DOHH2 (cell line): ENCODE results near the gene TEF.

Experiments used
- H3F3A ChIP-seq: fragments of 200-600 bp; sonication (generic), shearing (Covaris generic); 2 replicates; pipeline ENCODE4 v1.6.0; 2016; ENCODE audit warnings: antibody characterized with exemption, mild to moderate bottlenecking; ENCODE audit not compliant: control insufficient read depth, insufficient read depth
- H3K27ac ChIP-seq: fragments of 200-600 bp; sonication (generic); 2 replicates; pipeline ENCODE4 v1.5.1; 2014; ENCODE audit warnings: low read depth, mild to moderate bottlenecking, low read length, moderate library complexity
- H3K27me3 ChIP-seq: fragments of 200-600 bp; sonication (generic); 2 replicates; pipeline ENCODE4 v1.6.1; 2014; ENCODE audit warnings: mild to moderate bottlenecking, low read length, mixed read lengths; ENCODE audit not compliant: control insufficient read depth
- H3K36me3 ChIP-seq: fragments of 200-600 bp; sonication (generic); 2 replicates; pipeline ENCODE4 v1.6.1; 2014; ENCODE audit warnings: mild to moderate bottlenecking, low read length, moderate library complexity, mixed read lengths; ENCODE audit not compliant: control insufficient read depth
- H3K4me1 ChIP-seq: fragments of 200-600 bp; sonication (generic); 2 replicates; pipeline ENCODE4 v1.6.1; 2014; ENCODE audit warnings: mild to moderate bottlenecking, low read length, mixed read lengths; ENCODE audit not compliant: control insufficient read depth
- H3K4me2 ChIP-seq: fragments of 200-600 bp; sonication (generic); 2 replicates; pipeline ENCODE4 v1.6.0; 2014; ENCODE audit warnings: mild to moderate bottlenecking, low read length, moderate library complexity
- H3K4me3 ChIP-seq: fragments of 200-600 bp; sonication (generic); 2 replicates; pipeline ENCODE4 v1.5.1; 2014; ENCODE audit warnings: mild to moderate bottlenecking, low read length, mixed read lengths
- H3K79me2 ChIP-seq: fragments of 200-600 bp; sonication (generic); 2 replicates; pipeline ENCODE4 v1.6.1; 2014; ENCODE audit warnings: mild to moderate bottlenecking, low read length, mixed read lengths; ENCODE audit not compliant: control insufficient read depth
- H3K9me2 ChIP-seq: fragments of 200-600 bp; sonication (generic); replicated peaks from 2 replicates; pipeline ENCODE4 v1.6.1; 2014; ENCODE audit warnings: mild to moderate bottlenecking, low read length, mixed read lengths; ENCODE audit not compliant: control insufficient read depth
- H3K9me3 ChIP-seq: fragments of 200-600 bp; sonication (generic); 2 replicates; pipeline ENCODE4 v1.6.1; 2014; ENCODE audit warnings: antibody characterized with exemption, low read length, mixed read lengths; ENCODE audit not compliant: control insufficient read depth, insufficient read depth
- H4K20me1 ChIP-seq: fragments of 200-600 bp; sonication (generic); 2 replicates; pipeline ENCODE4 v1.6.0; 2014; ENCODE audit warnings: low read depth, mild to moderate bottlenecking, antibody characterized with exemption, low read length, moderate library complexity; ENCODE audit not compliant: control insufficient read depth, insufficient read depth
- CTCF ChIP-seq: fragments of 200-600 bp; sonication (generic); IDR thresholded peaks from one replicate; pipeline ENCODE4 v1.5.1; 2014; ENCODE audit warnings: antibody characterized with exemption, mild to moderate bottlenecking, low read depth, low read length; ENCODE audit not compliant: poor library complexity, severe bottlenecking
- EZH2phosphoT487 ChIP-seq: fragments of 200-600 bp; sonication (generic); IDR thresholded peaks from 2 replicates; pipeline ENCODE4 v1.6.1; 2017; ENCODE audit warnings: borderline replicate concordance, mild to moderate bottlenecking, antibody characterized with exemption, low read length, moderate library complexity, mixed read lengths

The TEF gene

DNA sequence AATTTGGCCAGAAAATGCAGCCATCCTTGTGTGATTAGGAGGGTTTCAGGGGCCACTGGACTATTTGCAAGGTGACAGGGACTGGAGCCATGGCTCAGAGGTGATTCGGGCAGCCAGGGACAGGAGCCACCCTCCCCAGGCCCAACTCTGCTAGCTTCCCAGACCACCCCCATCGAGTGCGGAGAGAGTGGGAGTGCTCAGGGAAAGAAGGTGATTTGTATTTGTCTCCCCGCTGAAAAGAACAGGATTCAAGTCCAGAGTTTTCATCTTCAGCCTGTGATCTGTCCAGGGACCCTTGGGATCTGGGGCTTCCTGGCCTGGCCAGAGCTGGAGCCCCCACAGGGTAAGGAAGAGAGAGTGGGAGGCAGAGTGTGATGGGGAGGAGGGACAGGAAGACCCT lies 22.4 kb upstream of the TEF start:
- Histone ChIP-seq H3K4me2 (no peak overlapping the region), H3K9me2 (no peaks in the 10 kb centered on the region), H3K4me3 (no peak overlapping the region), H3K27me3 (no peaks in the 10 kb centered on the region), H3K27ac (no peak overlapping the region), H3K9me3 (no peaks in the 10 kb centered on the region), H3K36me3 (peaks cover 13% of the 10 kb centered on the region; the same call in 1 of the 2 replicates), H3F3A (no peaks in the 10 kb centered on the region), H4K20me1 (no peaks in the 10 kb centered on the region), H3K79me2 (no peaks in the 10 kb centered on the region), H3K4me1 (no peaks in the 10 kb centered on the region)
- TF ChIP-seq EZH2phosphoT487 (no peak), CTCF (no peak)

GRCh38 chr22:41360126-41360525 lies 21.6 kb upstream of the TEF start:
- Histone ChIP-seq H4K20me1 (no peaks in the 10 kb centered on the region), H3K4me1 (no peaks in the 10 kb centered on the region), H3K79me2 (no peaks in the 10 kb centered on the region), H3K27ac (no peak overlapping the region), H3K36me3 (peaks cover 13% of the 10 kb centered on the region; the same call in 1 of the 2 replicates), H3F3A (no peaks in the 10 kb centered on the region), H3K9me3 (no peaks in the 10 kb centered on the region), H3K4me2 (no peak overlapping the region), H3K9me2 (no peaks in the 10 kb centered on the region), H3K4me3 (no peak overlapping the region), H3K27me3 (peaks cover 2% of the 10 kb centered on the region; the same call in 1 of the 2 replicates)
- TF ChIP-seq CTCF (no peak), EZH2phosphoT487 (no peak)

DNA sequence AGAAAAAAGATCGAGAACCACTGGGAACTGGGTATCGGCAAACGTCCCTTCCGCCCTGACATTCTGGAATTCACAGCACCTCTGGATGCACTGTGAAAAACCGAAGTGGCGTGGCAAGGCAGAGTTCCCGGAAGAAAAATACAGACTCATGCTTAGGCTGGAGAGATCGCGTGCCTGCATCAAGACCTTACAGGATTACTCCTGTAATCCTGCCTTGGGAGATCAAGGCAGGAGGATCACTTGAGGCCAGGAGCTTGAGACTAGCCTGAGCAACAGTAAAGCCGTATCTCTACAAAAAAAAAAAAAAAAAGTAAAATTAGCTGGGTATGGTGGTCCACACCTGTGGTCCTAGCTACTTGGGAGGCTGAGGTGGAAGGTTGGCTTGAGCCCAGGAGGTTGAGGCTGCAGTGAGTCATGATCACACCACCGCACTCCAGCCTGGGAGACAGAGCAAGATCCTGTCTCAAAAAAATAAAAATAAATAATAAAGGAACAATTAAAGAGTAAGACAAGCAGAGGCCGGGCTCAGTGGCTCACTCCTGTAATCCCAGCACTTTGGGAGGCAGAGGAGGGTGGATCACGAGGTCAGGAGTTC lies 19.9 kb upstream of the TEF start:
- Histone ChIP-seq H3K9me2 (no peaks in the 10 kb centered on the region), H3K79me2 (no peaks in the 10 kb centered on the region), H4K20me1 (no peaks in the 10 kb centered on the region), H3K9me3 (no peaks in the 10 kb centered on the region), H3K4me2 (no peak overlapping the region), H3K27me3 (peaks cover 13% of the 10 kb centered on the region), H3K27ac (no peak overlapping the region), H3K36me3 (no peaks in the 10 kb centered on the region; the same call in 1 of the 2 replicates), H3K4me3 (no peak overlapping the region), H3F3A (no peaks in the 10 kb centered on the region), H3K4me1 (peaks cover under 1% of the 10 kb centered on the region)
- TF ChIP-seq EZH2phosphoT487 (no peak), CTCF (no peak)
